GM23338 (cell line): ENCODE measurements around the gene CDC16. TPM values are rescaled to one million over a fixed set of nuclear protein-coding genes. Genes with fewer than 3 reads are reported as not detected.

Experiments used
- CREB1 ChIP-seq: fragments of 250-450 bp; sonication (Bioruptor Pico); IDR thresholded peaks from 2 replicates; pipeline ENCODE4 v1.5.0; 2020; ENCODE audit warnings: low read depth, mild to moderate bottlenecking, moderate library complexity
- POLR2AphosphoS5 ChIP-seq: IDR thresholded peaks from 2 replicates; pipeline ENCODE4 v1.6.1; 2016; ENCODE audit warnings: antibody characterized with exemption, low read depth
- STAT1 ChIP-seq: IDR thresholded peaks from one replicate; pipeline ENCODE4 v1.6.1; 2016; ENCODE audit warnings: antibody characterized with exemption; ENCODE audit not compliant: unreplicated experiment
- microRNA-seq: library from miRNA; unstranded; fragments of <30 nt; microRNA quantifications from one replicate; pipeline ENCODE4, GENCODE V29; 2017
- polyA plus RNA-seq: library from polyadenylated mRNA; unstranded; fragments of >200 nt; fragmentation: Nextera tagmentation; extraction: Ambion mirVana; gene quantifications from 2 replicates; pipeline ENCODE4 v1.2.1, GENCODE V29; 2016
- small RNA-seq: library from RNA; depleted of rRNA; stranded (forward); fragments of <200 nt; gene quantifications from one replicate; pipeline ENCODE3, GENCODE V24; 2014; ENCODE audit warnings: low replicate concordance
- total RNA-seq: library from RNA; depleted of rRNA; stranded (reverse); fragments of >200 nt; shearing (Covaris generic); gene quantifications from 2 replicates; pipeline ENCODE4 v1.2.3, GENCODE V29; 2014; rRNA removed
- TF ChIP-seq, protein P1 (sequence below): fragments of 250-450 bp; sonication (Bioruptor Pico); IDR thresholded peaks from 2 replicates; pipeline ENCODE4 v1.5.0; 2020; ENCODE audit warnings: mild to moderate bottlenecking, moderate library complexity

CDC16 gene
- total and polyA plus RNA-seq, 2 experiments from 2014 or later = 86.1 to 91.3 TPM

- TF ChIP-seq, protein P1, sequence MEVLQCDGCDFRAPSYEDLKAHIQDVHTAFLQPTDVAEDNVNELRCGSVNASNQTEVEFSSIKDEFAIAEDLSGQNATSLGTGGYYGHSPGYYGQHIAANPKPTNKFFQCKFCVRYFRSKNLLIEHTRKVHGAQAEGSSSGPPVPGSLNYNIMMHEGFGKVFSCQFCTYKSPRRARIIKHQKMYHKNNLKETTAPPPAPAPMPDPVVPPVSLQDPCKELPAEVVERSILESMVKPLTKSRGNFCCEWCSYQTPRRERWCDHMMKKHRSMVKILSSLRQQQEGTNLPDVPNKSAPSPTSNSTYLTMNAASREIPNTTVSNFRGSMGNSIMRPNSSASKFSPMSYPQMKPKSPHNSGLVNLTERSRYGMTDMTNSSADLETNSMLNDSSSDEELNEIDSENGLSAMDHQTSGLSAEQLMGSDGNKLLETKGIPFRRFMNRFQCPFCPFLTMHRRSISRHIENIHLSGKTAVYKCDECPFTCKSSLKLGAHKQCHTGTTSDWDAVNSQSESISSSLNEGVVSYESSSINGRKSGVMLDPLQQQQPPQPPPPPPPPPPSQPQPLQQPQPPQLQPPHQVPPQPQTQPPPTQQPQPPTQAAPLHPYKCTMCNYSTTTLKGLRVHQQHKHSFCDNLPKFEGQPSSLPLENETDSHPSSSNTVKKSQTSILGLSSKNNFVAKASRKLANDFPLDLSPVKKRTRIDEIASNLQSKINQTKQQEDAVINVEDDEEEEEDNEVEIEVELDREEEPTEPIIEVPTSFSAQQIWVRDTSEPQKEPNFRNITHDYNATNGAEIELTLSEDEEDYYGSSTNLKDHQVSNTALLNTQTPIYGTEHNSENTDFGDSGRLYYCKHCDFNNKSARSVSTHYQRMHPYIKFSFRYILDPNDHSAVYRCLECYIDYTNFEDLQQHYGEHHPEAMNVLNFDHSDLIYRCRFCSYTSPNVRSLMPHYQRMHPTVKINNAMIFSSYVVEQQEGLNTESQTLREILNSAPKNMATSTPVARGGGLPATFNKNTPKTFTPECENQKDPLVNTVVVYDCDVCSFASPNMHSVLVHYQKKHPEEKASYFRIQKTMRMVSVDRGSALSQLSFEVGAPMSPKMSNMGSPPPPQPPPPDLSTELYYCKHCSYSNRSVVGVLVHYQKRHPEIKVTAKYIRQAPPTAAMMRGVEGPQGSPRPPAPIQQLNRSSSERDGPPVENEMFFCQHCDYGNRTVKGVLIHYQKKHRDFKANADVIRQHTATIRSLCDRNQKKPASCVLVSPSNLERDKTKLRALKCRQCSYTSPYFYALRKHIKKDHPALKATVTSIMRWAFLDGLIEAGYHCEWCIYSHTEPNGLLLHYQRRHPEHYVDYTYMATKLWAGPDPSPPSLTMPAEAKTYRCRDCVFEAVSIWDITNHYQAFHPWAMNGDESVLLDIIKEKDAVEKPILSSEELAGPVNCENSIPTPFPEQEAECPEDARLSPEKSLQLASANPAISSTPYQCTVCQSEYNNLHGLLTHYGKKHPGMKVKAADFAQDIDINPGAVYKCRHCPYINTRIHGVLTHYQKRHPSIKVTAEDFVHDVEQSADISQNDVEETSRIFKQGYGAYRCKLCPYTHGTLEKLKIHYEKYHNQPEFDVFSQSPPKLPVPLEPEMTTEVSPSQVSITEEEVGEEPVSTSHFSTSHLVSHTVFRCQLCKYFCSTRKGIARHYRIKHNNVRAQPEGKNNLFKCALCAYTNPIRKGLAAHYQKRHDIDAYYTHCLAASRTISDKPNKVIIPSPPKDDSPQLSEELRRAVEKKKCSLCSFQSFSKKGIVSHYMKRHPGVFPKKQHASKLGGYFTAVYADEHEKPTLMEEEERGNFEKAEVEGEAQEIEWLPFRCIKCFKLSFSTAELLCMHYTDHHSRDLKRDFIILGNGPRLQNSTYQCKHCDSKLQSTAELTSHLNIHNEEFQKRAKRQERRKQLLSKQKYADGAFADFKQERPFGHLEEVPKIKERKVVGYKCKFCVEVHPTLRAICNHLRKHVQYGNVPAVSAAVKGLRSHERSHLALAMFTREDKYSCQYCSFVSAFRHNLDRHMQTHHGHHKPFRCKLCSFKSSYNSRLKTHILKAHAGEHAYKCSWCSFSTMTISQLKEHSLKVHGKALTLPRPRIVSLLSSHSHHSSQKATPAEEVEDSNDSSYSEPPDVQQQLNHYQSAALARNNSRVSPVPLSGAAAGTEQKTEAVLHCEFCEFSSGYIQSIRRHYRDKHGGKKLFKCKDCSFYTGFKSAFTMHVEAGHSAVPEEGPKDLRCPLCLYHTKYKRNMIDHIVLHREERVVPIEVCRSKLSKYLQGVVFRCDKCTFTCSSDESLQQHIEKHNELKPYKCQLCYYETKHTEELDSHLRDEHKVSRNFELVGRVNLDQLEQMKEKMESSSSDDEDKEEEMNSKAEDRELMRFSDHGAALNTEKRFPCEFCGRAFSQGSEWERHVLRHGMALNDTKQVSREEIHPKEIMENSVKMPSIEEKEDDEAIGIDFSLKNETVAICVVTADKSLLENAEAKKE (CRISPR knock-in tag) = no peak
- TF ChIP-seq STAT1 (no peak), POLR2AphosphoS5 (no peak), CREB1 (no peak)
Observed at GRCh38 chr13:114321256-114321655, 86.6 kb downstream of the CDC16 start (continued).

Small RNAs within 50 kb of the gene (microRNA-seq; reads per million reads assigned to microRNA genes)
- not detected for gene MIR4502
- not detected for gene MIR548AR

Small RNAs within 50 kb of the gene (small RNA-seq; reads per million reads assigned to genes)
- gene MIR4502 (not detected), gene MIR548AR (not detected)

Other genes starting within 250 kb of the CDC16 start
- 18.7 and 20.7 TPM in 2 replicates for gene RASA3, start 102.3 kb upstream of the CDC16 start, total RNA-seq
- gene RASA3, start 102.3 kb upstream of the CDC16 start, polyA plus RNA-seq = 11.2 and 11.7 TPM in 2 replicates
- not detected in 2 replicates for gene CFAP97D2, start 55.6 kb upstream of the CDC16 start, total RNA-seq
- not detected in 2 replicates for gene CFAP97D2, start 55.6 kb upstream of the CDC16 start, polyA plus RNA-seq
- 45.0 and 57.2 TPM in 2 replicates for gene UPF3A, start 46.7 kb downstream of the CDC16 start, total RNA-seq
- 174 and 177 TPM in 2 replicates for gene UPF3A, start 46.7 kb downstream of the CDC16 start, polyA plus RNA-seq
- gene CHAMP1, start 79.6 kb downstream of the CDC16 start, total RNA-seq = 39.1 and 54.8 TPM in 2 replicates
- gene CHAMP1, start 79.6 kb downstream of the CDC16 start, polyA plus RNA-seq = 32.8 and 35.1 TPM in 2 replicates